AG20443 (cell line): ENCODE data around the gene ROR2.

Experiments used
- DNase-seq: peaks from one replicate; pipeline ENCODE4 v3.0.0; 2012; ENCODE audit warnings: low spot score, mixed read lengths

Gene ROR2

DNA sequence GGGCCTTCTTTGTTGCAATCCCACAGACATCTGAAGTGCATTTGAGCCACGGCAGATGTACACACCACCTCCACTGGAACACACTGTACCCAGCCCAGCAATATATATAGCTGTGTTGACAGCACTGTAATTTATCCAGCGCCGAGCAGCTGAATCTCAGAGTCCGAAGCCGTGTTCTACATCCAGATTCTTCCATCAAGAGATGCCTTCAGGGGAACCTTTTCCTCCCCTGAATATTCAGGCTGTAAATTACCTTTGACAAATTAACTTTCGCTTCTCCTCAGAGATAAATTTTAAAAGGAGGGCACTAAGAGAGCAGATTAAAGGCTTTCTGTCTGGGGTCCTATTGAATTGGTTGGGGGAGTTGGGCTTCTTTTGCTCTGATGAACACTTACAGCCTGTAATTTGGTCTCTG is 76.4 kb downstream of the ROR2 start:
- DNase-seq: no peak

- no peak for DNase-seq
These were observed 81.2 kb downstream of the ROR2 start for GRCh38 chr9:91868732-91869391.

GRCh38 chr9:91867740-91868139 is 82.3 kb downstream of the ROR2 start:
- DNase-seq: no peak

- DNase-seq: no peak
These were observed 85.0 kb downstream of the ROR2 start for GRCh38 chr9:91865041-91865440.

DNA sequence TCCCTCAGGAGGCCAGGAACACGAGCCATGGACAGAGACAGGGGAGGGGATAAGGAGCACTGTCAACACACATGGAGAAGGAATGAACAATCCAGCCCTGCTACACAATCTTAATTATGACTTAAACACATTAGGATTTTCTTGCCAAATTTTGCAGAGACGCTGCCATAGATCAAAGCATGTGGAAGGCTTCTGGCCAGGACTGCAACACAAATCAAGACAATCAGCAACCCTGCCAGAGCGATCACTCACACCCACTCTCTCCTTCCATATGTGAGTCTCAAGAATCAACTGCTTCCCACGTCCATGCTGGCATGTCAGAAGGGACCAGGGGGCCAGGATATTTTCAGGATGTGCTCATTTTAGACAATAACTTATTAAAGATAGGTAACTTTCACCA is 85.6 kb downstream of the ROR2 start:
- no peak for DNase-seq

DNA sequence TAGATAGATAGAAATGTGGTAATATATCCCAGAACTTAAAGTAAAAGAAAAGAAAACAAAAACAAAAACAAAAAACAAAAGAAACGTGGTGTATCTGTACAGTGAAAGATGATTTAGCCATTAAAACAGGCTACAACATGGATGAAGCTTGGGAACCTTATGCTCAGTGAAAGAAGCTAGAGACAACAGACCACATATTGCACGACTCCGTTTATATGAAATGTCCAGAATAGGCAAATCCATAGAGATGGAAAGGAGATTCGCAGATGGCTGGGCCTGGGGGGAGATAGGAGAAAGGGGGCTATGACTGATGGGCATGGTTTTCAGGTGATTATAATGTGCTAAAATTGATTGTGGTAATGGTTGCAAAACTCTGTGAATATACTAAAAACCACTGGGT is 86.6 kb downstream of the ROR2 start:
- no peak for DNase-seq

GRCh38 chr9:91858213-91859030 is 91.6 kb downstream of the ROR2 start:
- no peak for DNase-seq

DNA sequence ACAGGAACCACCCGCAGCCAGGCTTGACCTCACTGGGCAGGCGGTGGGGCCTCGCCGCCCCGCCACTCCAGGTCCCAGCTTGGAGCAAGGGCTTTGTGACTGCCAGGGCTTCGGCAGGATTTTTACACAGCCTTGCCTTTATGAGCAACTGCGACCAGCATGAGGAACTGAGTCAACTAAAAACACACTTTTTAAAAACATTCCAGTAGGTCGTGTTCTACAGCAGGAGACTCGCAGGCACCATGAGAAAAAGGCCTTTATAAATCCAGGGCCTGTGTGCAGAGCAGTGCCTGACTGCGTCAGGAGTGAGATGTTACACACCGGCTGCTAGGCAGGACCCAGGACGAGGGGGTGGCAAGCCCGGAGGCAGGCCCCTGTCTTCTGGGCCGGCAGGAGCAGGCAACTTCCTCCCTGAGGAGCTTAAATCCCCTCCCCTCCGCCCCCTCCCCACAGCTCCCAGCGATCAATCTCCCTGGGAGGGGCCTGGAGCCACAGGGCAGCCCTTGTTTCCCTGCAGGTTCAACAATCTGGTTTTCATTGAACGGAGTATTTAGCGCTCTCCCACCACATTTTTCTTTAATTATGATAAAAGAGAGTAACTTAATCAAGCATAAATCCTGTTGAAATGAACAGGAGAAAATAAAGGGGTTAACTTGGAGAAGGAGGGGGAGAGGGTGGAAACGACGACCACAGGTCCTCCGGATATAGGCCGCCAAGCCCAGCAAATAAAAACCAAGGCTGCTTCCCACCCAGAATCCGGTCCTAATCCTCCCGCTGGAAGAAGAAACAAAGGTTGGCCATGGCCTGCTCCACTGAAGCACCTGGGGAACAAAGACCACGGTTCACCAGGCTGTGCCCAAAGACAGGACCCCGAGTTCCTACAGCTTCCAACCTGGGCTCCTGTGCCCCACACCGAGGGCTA is 92.5 kb downstream of the ROR2 start:
- DNase-seq: no peak

- no peak for DNase-seq
These were observed 93.6 kb downstream of the ROR2 start for GRCh38 chr9:91856419-91856818.

GRCh38 chr9:91855196-91855595 is 94.8 kb downstream of the ROR2 start:
- no peak for DNase-seq

DNA sequence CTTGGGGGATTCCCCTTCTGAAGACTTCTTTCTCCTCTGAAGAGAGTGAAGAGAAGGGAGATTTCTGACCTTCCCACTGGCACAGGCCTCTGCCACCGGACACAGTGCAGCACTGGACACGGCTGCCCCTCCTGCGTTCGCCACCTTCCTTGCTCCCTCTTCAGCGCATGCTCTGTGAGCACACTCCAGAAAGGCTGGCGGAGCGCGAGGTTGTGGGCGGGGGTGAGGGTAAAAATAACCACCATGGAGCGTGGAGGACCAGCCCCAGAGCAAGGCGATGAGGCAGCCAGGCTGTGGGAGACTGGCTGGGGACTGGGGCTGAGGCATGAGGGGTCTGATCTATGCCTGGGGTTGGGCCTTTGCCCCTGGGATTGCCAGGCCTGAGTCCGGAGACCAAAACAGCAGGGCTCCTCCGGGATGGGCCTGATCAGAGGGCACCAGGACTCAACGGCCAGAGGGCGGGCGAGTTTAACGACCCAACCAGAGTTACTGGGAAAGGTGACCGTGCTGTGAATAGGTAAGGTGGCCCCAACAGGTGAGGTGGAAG is 97.2 kb downstream of the ROR2 start:
- DNase-seq: no peak

GRCh38 chr9:91849694-91850093 is 100.3 kb downstream of the ROR2 start:
- no peak for DNase-seq

DNA sequence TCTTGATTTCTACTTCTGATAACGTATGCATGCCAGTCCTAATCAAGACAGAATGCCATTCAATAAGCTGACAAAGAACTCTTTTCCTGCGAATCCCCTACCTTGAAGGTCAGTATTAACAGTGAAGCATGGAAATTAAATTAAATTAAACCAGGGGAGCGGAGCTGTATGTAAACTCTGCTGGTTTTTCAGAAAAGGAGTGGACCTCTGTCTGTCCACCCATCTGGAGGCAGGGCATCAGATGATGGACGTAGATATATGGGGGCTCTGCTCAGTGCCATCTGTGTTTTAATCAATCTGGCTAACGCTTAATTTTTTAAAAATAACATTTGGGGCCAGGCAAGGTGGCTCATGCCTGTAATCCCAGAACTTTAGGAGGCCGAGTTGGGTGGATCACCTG is 101.9 kb downstream of the ROR2 start:
- DNase-seq: no peak

- DNase-seq: peak; percentile 68
These were observed 102.4 kb downstream of the ROR2 start for GRCh38 chr9:91847581-91848091.

GRCh38 chr9:91845879-91846278 is 104.1 kb downstream of the ROR2 start:
- DNase-seq: no peak

DNA sequence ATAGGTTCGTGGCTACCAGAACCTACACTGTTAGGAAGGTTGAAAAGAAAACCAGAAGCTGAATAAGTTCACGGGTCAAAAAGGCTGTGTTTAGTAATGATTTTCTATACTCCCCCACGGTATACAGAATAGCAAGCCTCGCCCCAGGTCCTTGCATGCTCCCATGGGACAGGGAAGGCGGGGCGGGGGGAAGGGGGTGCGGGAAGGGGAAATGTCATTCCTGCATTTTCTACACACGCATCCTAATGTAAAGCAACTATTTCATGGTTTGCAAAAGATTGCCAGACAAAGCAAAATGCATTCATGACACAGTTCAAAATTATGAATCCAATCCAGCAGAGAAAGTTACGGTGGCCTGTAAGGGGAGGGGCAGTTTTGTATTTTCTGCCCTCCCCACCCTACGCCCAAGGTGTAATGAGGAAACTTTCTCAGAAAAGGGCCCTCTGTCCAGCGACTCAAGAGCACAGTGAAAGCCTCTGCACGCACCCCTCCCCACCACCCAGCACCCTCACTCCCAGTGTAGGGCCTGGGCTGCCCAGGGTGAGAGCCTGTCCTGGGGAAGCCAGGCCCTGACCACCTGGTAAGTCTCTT is 105.2 kb downstream of the ROR2 start:
- no peak for DNase-seq

DNA sequence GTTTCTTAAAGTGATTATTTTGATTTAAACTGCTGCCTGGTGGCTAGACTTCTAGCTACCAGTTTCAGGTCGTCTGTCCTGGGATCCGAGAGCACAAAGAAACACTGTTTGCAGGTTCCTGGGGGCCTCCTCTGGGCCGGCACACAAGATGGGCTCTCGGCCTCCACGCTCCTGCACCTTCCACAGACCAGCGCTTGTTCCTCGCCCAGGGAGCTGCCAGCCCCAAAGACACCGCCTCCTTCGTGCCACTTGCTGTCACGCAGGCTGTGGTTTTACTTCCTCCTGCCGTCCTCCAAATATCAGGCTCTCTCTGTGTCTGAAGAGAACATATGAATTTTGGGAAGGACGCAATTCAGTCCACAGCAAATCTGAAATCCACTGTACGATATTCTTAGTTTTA is 105.8 kb downstream of the ROR2 start:
- peak; percentile 59 for DNase-seq

- DNase-seq: peak; percentile 70
These were observed 106.3 kb downstream of the ROR2 start for GRCh38 chr9:91843623-91844148.

DNA sequence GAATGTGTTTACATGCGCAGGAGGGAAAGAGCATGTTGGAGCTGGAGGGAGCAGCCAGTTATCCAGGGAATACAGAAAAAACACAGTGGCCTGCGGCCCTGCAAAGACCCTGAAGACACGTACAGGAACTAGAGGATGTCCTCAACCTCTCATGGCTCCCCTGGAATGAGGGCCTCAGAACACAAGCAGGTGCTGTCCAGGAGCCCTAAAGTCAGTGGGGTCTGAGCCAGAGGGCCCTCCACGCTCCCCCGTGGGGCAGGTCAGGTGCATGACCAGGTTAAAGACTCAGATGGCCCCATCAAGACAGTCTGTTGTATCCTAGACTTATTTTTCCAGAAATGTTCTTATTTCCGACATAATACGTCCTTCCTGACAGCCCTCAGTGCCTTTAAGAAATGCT is 106.9 kb downstream of the ROR2 start:
- no peak for DNase-seq

GRCh38 chr9:91842358-91843049 is 107.5 kb downstream of the ROR2 start:
- no peak for DNase-seq

DNA sequence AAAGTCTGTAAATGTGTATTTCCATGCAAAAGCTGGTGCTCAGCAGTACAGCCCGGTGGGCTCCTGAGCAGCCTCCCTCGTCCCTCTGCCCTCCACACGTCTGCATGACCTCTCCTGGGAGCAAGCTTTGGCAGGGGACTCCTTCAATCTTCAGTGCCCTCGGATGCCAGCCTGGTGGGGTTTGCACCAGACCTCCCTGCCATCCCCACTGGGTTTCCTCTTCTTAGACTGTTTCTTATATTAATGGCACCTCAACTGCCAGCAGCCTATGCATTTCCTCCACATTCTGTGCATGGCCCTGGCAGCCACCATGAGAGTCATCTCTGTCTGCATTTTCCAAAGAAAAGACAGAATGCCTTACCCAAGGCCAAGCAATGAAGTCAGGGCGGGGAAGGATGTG is 108.4 kb downstream of the ROR2 start:
- DNase-seq: no peak
